Measurements from ENCODE around the gene BPI.

Gene BPI

DNA sequence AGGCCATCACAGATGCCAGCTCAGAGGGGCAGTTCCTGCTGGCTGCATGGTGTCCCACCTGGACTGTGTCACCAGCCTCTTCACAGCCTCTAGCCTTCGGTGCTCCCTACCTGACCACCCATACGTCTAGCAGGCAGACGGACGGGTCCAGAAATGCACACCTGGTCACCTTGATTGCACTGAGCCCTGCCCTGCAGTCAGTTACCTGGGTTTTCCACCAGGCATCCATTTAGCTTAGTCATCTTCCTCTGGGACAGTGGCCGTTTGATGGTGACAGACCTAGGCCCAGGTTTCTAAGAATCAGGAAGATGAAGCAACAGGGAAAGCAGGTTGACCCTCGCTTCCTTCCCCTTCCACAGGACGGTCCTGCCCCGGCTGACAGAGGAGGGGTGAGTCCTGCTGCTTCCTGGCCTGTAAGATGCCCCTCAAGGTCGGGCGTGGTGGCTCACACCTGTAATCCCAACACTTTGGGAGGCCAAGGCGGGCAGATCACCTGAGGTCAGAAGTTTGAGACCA is 9.8 kb upstream of the BPI start:
- Histone ChIP-seq H3K27me3 (replicated peaks) (no peaks in the 10 kb centered on the region), H3K27ac (no peak overlapping the region), H3K4me3 (ENCODE audit: low read depth, low read length) (no peak overlapping the region), H3K36me3 (replicated peaks) (no peaks in the 10 kb centered on the region)
- TF ChIP-seq CTCF (IDR thresholded peaks at IDR 0.05; ENCODE audit: low read depth, low read length, missing control alignments): no peak
- no peak for DNase-seq
- in situ Hi-C loops (cut with HindIII; ENCODE audit: low pct_ligation_motif_present, low sequenced_read_pairs): no loop called here

DNA sequence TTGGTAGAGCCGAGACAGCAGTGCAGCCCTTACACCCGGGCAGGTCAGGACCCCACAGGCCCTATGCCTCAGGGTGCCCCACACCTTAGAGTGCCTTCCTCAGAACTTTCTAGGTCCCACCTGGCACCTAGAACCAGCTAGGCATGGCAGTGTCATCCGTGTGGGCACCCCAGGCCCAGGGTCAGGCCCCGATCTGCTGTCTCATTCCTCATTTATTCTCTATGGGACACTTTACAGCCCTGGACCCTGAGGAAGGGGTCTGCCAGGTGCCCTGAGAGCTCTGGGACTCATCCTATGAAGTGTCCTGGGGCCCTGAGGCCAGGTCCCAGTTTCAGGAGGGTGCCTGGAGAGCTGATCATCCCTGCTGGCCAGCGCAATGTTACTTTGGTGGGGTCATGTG is 8.1 kb upstream of the BPI start:
- Histone ChIP-seq H3K27ac (no peak overlapping the region), H3K4me3 (ENCODE audit: low read depth, low read length) (no peak overlapping the region), H3K36me3 (replicated peaks) (no peaks in the 10 kb centered on the region), H3K27me3 (replicated peaks) (no peaks in the 10 kb centered on the region)
- DNase-seq: no peak
- no peak for TF ChIP-seq CTCF (IDR thresholded peaks at IDR 0.05; ENCODE audit: low read depth, low read length, missing control alignments)
- in situ Hi-C loops (cut with HindIII; ENCODE audit: low pct_ligation_motif_present, low sequenced_read_pairs): no loop called here

- Histone ChIP-seq H3K36me3 (replicated peaks) (no peaks in the 10 kb centered on the region), H3K4me3 (ENCODE audit: low read depth, low read length) (no peak overlapping the region), H3K27me3 (replicated peaks) (no peaks in the 10 kb centered on the region), H3K27ac (no peak overlapping the region)
- no peak for TF ChIP-seq CTCF (IDR thresholded peaks at IDR 0.05; ENCODE audit: low read depth, low read length, missing control alignments)
- DNase-seq: no peak
- in situ Hi-C loops (cut with HindIII; ENCODE audit: low pct_ligation_motif_present, low sequenced_read_pairs): no loop called here
Observed at GRCh38 chr20:38296433-38296832, 7.5 kb upstream of the BPI start.

DNA sequence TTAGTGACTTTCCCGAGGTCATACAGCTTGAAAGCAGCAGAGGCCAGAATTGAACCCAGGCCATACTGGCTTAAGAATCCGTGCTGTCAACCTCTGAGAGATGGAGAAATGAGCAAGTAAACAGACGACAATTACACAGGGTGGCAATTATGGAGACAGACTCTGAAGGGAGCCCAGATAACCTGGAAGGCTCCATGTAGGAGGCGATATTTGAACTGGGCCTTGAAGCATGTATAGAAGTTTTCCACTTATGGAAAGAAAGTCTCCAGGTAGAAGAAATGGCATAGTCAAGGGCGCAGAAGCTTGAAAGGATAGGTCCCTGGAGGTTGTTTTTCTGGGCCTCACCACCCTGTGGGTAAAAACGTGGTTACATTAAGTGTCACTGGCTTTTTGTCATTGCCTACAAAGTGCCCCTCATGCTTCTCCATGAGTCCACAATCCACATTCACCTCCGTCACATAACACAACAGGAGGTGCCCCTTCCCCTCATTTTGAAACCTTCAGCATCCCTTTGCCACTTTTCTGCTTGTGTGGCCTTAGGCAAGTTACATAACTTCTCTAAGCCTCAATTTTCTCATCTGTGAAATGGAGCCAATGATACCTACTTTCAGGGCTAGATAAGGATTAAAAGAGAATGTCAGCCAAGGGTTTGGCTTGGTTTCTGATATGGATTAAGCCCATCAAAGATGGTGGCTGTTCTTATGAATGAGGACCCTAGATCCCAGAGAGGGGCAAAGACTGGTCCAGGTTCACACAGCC is 5.9 kb upstream of the BPI start:
- peak overlapping the region; percentile 46 for H3K27ac ChIP-seq
- in situ Hi-C loops (cut with HindIII; ENCODE audit: low pct_ligation_motif_present, low sequenced_read_pairs): no loop called here
- DNase-seq: no peak
- H3K27me3 ChIP-seq (replicated peaks): no peaks in the 10 kb centered on the region
- H3K4me3 ChIP-seq (ENCODE audit: low read depth, low read length): no peak overlapping the region
- no peaks in the 10 kb centered on the region for H3K36me3 ChIP-seq (replicated peaks)
- TF ChIP-seq CTCF (IDR thresholded peaks at IDR 0.05; ENCODE audit: low read depth, low read length, missing control alignments): no peak

DNA sequence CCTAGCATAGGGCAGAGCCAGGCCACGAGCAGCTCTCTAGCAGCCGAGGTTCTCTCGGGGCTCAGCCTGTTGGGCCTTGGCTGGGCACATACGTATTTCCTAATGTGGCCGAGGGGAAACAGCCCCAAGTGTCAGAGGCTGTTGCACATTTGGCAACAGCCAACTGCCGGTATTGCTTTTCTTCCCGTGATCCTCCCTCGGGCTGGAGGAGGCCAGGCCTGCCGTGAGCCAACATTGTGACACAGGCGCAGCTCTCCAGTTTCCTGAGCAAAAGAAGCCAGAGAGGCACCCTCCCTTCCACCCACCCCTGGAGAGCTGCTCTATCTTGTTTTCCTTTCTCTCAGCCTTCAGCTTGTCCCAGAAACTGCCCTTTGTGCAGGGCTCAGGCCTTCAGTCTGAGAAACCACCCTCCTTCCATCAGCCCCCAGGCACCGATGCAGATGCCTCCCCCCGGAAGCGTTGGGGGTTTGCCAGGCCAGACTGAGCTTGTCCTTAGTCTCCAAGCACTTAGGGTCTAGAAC is 5.1 kb upstream of the BPI start:
- Histone ChIP-seq H3K36me3 (replicated peaks) (no peaks in the 10 kb centered on the region), H3K4me3 (ENCODE audit: low read depth, low read length) (no peak overlapping the region), H3K27ac (peak overlapping the region; percentile 46), H3K27me3 (replicated peaks) (no peaks in the 10 kb centered on the region)
- in situ Hi-C loops (cut with HindIII; ENCODE audit: low pct_ligation_motif_present, low sequenced_read_pairs): no loop called here
- TF ChIP-seq CTCF (IDR thresholded peaks at IDR 0.05; ENCODE audit: low read depth, low read length, missing control alignments): no peak
- DNase-seq: no peak

Data from brain microvascular endothelial cell (primary cell).